HCT116 (cell line): ENCODE data around the gene HCRT.

Experiments used
- CEBPB ChIP-seq: IDR thresholded peaks from 2 replicates; pipeline ENCODE4 v1.6.1; 2012; ENCODE audit warnings: low read depth
- EZH2 ChIP-seq: fragments of 200-600 bp; sonication (generic); IDR thresholded peaks from 2 replicates; pipeline ENCODE4 v1.6.1; 2017; ENCODE audit warnings: antibody characterized with exemption, mixed run types
- EZH2phosphoT487 ChIP-seq: fragments of 200-600 bp; IDR thresholded peaks from 2 replicates; pipeline ENCODE4 v1.6.1; 2018; ENCODE audit warnings: antibody characterized with exemption, borderline replicate concordance
- JUND ChIP-seq: IDR thresholded peaks from 2 replicates; pipeline ENCODE4 v1.6.1; 2012
- POLR2A ChIP-seq: IDR thresholded peaks from 2 replicates; pipeline ENCODE4 v1.7.0; 2011; ENCODE audit warnings: borderline replicate concordance; ENCODE audit not compliant: insufficient read depth, insufficient read length; ENCODE audit errors: extremely low read depth
- POLR2AphosphoS5 ChIP-seq: IDR thresholded peaks from 2 replicates; pipeline ENCODE4 v1.6.1; 2011; ENCODE audit warnings: mild to moderate bottlenecking, low read depth, low read length, moderate library complexity
- RAD21 ChIP-seq: IDR thresholded peaks from 2 replicates; pipeline ENCODE4 v1.6.1; 2012; ENCODE audit warnings: low read depth, mild to moderate bottlenecking
- SRF ChIP-seq: IDR thresholded peaks from 2 replicates; pipeline ENCODE4 v1.6.1; 2012; ENCODE audit warnings: low read depth
- TF ChIP-seq, protein P1 (sequence below), 3 experiments: fragments of 200-600 bp in 1 of 3; sonication (generic) in 1 of 3; IDR thresholded peaks in 2 of 3; conservative IDR thresholded peaks in 1 of 3; 2 replicates each; pipeline ENCODE4 v1.5.1; 2012 to 2017; ENCODE audit warnings: low read depth in 2 of 3, low read length in 2 of 3, antibody characterized with exemption in 1 of 3, borderline replicate concordance in 1 of 3, control low read depth in 1 of 3, mild to moderate bottlenecking in 1 of 3, mixed read lengths in 1 of 3, mixed run types in 1 of 3, moderate library complexity in 1 of 3; ENCODE audit not compliant: insufficient read depth in 1 of 3
- TF ChIP-seq, protein P2 (sequence below): IDR thresholded peaks from 2 replicates; pipeline ENCODE4 v1.6.1; 2012

GRCh38 chr17:42193216-42193968, 8.1 kb upstream of the HCRT start:
- TF ChIP-seq POLR2AphosphoS5 (no peak), SRF (no peak), EZH2 (no peak), POLR2A (no peak), JUND (no peak), RAD21 (no peak), EZH2phosphoT487 (no peak), CEBPB (no peak)
- TF ChIP-seq, protein P1, sequence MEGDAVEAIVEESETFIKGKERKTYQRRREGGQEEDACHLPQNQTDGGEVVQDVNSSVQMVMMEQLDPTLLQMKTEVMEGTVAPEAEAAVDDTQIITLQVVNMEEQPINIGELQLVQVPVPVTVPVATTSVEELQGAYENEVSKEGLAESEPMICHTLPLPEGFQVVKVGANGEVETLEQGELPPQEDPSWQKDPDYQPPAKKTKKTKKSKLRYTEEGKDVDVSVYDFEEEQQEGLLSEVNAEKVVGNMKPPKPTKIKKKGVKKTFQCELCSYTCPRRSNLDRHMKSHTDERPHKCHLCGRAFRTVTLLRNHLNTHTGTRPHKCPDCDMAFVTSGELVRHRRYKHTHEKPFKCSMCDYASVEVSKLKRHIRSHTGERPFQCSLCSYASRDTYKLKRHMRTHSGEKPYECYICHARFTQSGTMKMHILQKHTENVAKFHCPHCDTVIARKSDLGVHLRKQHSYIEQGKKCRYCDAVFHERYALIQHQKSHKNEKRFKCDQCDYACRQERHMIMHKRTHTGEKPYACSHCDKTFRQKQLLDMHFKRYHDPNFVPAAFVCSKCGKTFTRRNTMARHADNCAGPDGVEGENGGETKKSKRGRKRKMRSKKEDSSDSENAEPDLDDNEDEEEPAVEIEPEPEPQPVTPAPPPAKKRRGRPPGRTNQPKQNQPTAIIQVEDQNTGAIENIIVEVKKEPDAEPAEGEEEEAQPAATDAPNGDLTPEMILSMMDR (IDR thresholded peaks at IDR 0.05 in 2 of 3, conservative IDR thresholded peaks at IDR 0.05 in 1 of 3; ENCODE audit: borderline replicate concordance in 1 of 3, insufficient read depth in 1 of 3, low read depth in 2 of 3, low read length in 2 of 3): no peak
- TF ChIP-seq, protein P2, sequence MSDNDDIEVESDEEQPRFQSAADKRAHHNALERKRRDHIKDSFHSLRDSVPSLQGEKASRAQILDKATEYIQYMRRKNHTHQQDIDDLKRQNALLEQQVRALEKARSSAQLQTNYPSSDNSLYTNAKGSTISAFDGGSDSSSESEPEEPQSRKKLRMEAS: no peak
